Natural killer cell (primary cell): Measurements from ENCODE around the gene CNPY1. TPM values are rescaled to one million over a fixed set of nuclear protein-coding genes. Genes with fewer than 3 reads are reported as not detected.

Experiments
- ATAC-seq, 3 donors: fragments of 150-1000 bp in 2 of 3; fragments of 200-7000 bp in 1 of 3; cut with Tn5 transposase; 1 replicate in 1 of 3; 2 replicates in 2 of 3; pipeline ENCODE4 v1.10.0; 2021; ENCODE audit warnings: mild to moderate bottlenecking in 2 of 3, moderate library complexity in 2 of 3
- DNase-seq, 2 donors: peaks; one replicate each; pipeline versions ENCODE4 v3.0.0 to v3.0.0-alpha.2; 2013 to 2021; ENCODE audit warnings: mixed read lengths in 1 of 2
- H3K27ac ChIP-seq: one replicate; pipeline ENCODE4 v1.5.1; 2013; ENCODE audit warnings: mild to moderate bottlenecking, low read length
- H3K27me3 ChIP-seq: one replicate; pipeline ENCODE4 v1.6.1; 2013; ENCODE audit warnings: low read length; ENCODE audit not compliant: control insufficient read depth, insufficient read depth
- H3K36me3 ChIP-seq: one replicate; pipeline ENCODE4 v1.6.1; 2013; ENCODE audit warnings: low read length; ENCODE audit not compliant: control insufficient read depth, insufficient read depth
- H3K4me1 ChIP-seq: one replicate; pipeline ENCODE4 v1.6.1; 2013; ENCODE audit warnings: low read length; ENCODE audit not compliant: control insufficient read depth, insufficient read depth
- H3K4me3 ChIP-seq: one replicate; pipeline ENCODE4 v1.5.1; 2013; ENCODE audit warnings: low read length
- H3K9me3 ChIP-seq: one replicate; pipeline ENCODE4 v1.6.1; 2013; ENCODE audit warnings: low read length; ENCODE audit not compliant: control insufficient read depth, insufficient read depth
- H3K27ac Mint-ChIP-seq, 2 donors: one replicate each; pipeline ENCODE4 v1.8.0; 2022; ENCODE audit warnings: mild to moderate bottlenecking in 2 of 2, mixed read lengths in 2 of 2, moderate library complexity in 1 of 2
- H3K27me3 Mint-ChIP-seq, 2 donors: one replicate each; pipeline ENCODE4 v1.8.0; 2022; ENCODE audit warnings: low read depth in 2 of 2, mixed read lengths in 2 of 2
- H3K36me3 Mint-ChIP-seq: one replicate; pipeline ENCODE4 v1.8.0; 2022; ENCODE audit warnings: mixed read lengths
- H3K4me1 Mint-ChIP-seq, 2 donors: one replicate each; pipeline ENCODE4 v1.8.0; 2022; ENCODE audit warnings: mixed read lengths in 2 of 2
- H3K4me3 Mint-ChIP-seq: one replicate; pipeline ENCODE4 v1.8.0; 2022; ENCODE audit warnings: mild to moderate bottlenecking, moderate library complexity, mixed read lengths
- H3K9me3 Mint-ChIP-seq, 2 donors: one replicate each; pipeline ENCODE4 v1.8.0; 2022; ENCODE audit warnings: mixed read lengths in 2 of 2
- CTCF ChIP-seq: fragments of 200-600 bp; IDR thresholded peaks from one replicate; pipeline ENCODE4 v1.8.0; 2022; ENCODE audit warnings: antibody characterized with exemption
- WGBS: methylation state at CpG from one replicate; pipeline ENCODE4 v1.1.7; 2013; ENCODE audit warnings: missing lambda C conversion rate; ENCODE audit not compliant: insufficient coverage; 5-methylcytosine and 5-hydroxymethylcytosine counted together
- intact Hi-C: fragments of 100-400 bp; cut with micrococcal nuclease; formaldehyde crosslinking; loops from one replicate; pipeline ENCODE4 v1.14.2; 2022
- total RNA-seq, 4 donors: library from RNA; stranded (reverse); fragments of 120-200 nt in 1 of 4; gene quantifications; one replicate each; pipeline versions ENCODE4 v1.2.3 to v1.2.4, GENCODE V29; 2013 to 2022

Gene CNPY1
- total RNA-seq, 3 donors from 2014 or later (not counting 1 experiment from before 2014, with no cell fraction given): not detected

GRCh38 chr7:155509725-155510551 is 36.4 kb downstream of the CNPY1 start:
- H3K9me3 ChIP-seq: no peaks in the 10 kb centered on the region
- 5% methylated on average over 68 of the region's 68 CpGs for WGBS
- Mint-ChIP-seq H3K27me3 (peaks cover 66 to 94% of the 10 kb centered on the region in 2 donors), H3K36me3 (no peaks in the 10 kb centered on the region), H3K4me3 (peak overlapping the region; percentile 56), H3K4me1 (peaks cover 19 to 24% of the 10 kb centered on the region in 2 donors), H3K27ac (no peak overlapping the region), H3K9me3 (no peaks in the 10 kb centered on the region)
- H3K27me3 ChIP-seq: peaks cover 78% of the 10 kb centered on the region
- no peak overlapping the region for H3K4me3 ChIP-seq
- no peaks in the 10 kb centered on the region for H3K36me3 ChIP-seq
- no peak overlapping the region for H3K27ac ChIP-seq
- no peak for DNase-seq
- ATAC-seq: peak in 1 of 3 donors; percentile 17
- no peak for TF ChIP-seq CTCF
- peaks cover 12% of the 10 kb centered on the region for H3K4me1 ChIP-seq
- intact Hi-C loops: no loop called here

- Mint-ChIP-seq H3K36me3 (no peaks in the 10 kb centered on the region), H3K27me3 (peaks cover 68 to 98% of the 10 kb centered on the region in 2 donors), H3K27ac (no peak overlapping the region), H3K4me1 (peaks cover 19 to 24% of the 10 kb centered on the region in 2 donors), H3K9me3 (no peaks in the 10 kb centered on the region), H3K4me3 (peak overlapping the region; percentile 17)
- intact Hi-C loops: no loop called here
- WGBS: 9% methylated on average over 16 of the region's 16 CpGs
- Histone ChIP-seq H3K27me3 (peaks cover 83% of the 10 kb centered on the region), H3K36me3 (no peaks in the 10 kb centered on the region), H3K4me1 (peaks cover 12% of the 10 kb centered on the region), H3K9me3 (no peaks in the 10 kb centered on the region), H3K27ac (no peak overlapping the region), H3K4me3 (no peak overlapping the region)
- DNase-seq (no peak), ATAC-seq (no peak)
- no peak for TF ChIP-seq CTCF
Observed at GRCh38 chr7:155509359-155509724, 37.0 kb downstream of the CNPY1 start.

GRCh38 chr7:155508376-155509358 is 37.7 kb downstream of the CNPY1 start:
- Mint-ChIP-seq H3K27ac (no peak overlapping the region), H3K4me3 (peak overlapping the region; percentile 17), H3K9me3 (no peaks in the 10 kb centered on the region), H3K36me3 (no peaks in the 10 kb centered on the region), H3K27me3 (peaks cover 69 to 98% of the 10 kb centered on the region in 2 donors), H3K4me1 (peaks cover 19 to 24% of the 10 kb centered on the region in 2 donors)
- H3K36me3 ChIP-seq: no peaks in the 10 kb centered on the region
- ATAC-seq (no peak), DNase-seq (no peak)
- no peak overlapping the region for H3K27ac ChIP-seq
- H3K4me3 ChIP-seq: no peak overlapping the region
- peaks cover 81% of the 10 kb centered on the region for H3K27me3 ChIP-seq
- WGBS: 15% methylated on average over 29 of the region's 29 CpGs
- H3K4me1 ChIP-seq: peaks cover 12% of the 10 kb centered on the region
- no peaks in the 10 kb centered on the region for H3K9me3 ChIP-seq
- no peak for TF ChIP-seq CTCF
- intact Hi-C loops: no loop called here
